DND-41 (cell line): ENCODE data around the gene OLIG2.

Experiments used
- ATAC-seq: fragments of 200-7000 bp; cut with Tn5 transposase; 3 replicates; pipeline ENCODE4 v1.9.1; 2021; ENCODE audit warnings: low read depth; ENCODE audit not compliant: insufficient read depth
- DNase-seq: peaks from one replicate; pipeline ENCODE4 v3.0.0-alpha.2; 2020
- H2AFZ ChIP-seq: 2 replicates; pipeline ENCODE4 v1.6.0; 2012; ENCODE audit warnings: low read depth, low read length
- H3K27ac ChIP-seq: 2 replicates; pipeline ENCODE4 v1.5.1; 2012; ENCODE audit warnings: low read length, inconsistent platforms
- H3K27me3 ChIP-seq: fragments of 200-600 bp; sonication (generic); 2 replicates; pipeline ENCODE4 v1.6.0; 2012; ENCODE audit warnings: low read length, mild to moderate bottlenecking, inconsistent platforms; ENCODE audit not compliant: insufficient read depth, poor library complexity
- H3K36me3 ChIP-seq: 2 replicates; pipeline ENCODE4 v1.5.1; 2012; ENCODE audit warnings: low read length, inconsistent platforms; ENCODE audit not compliant: insufficient read depth
- H3K4me1 ChIP-seq: 2 replicates; pipeline ENCODE4 v1.5.1; 2012; ENCODE audit warnings: mild to moderate bottlenecking, low read length; ENCODE audit not compliant: insufficient read depth
- H3K4me2 ChIP-seq: 2 replicates; pipeline ENCODE4 v1.6.0; 2012; ENCODE audit warnings: mild to moderate bottlenecking, moderate library complexity, low read length, inconsistent platforms; ENCODE audit not compliant: insufficient read depth
- H3K4me3 ChIP-seq, 2 experiments: fragments of 200-600 bp in 1 of 2; shearing (Covaris generic) in 1 of 2; 2 replicates each; pipeline ENCODE4 v1.5.1; 2012 to 2016; ENCODE audit warnings: inconsistent platforms in 2 of 2, low read length in 2 of 2, mild to moderate bottlenecking in 2 of 2, low read depth in 1 of 2, moderate library complexity in 1 of 2
- H3K79me2 ChIP-seq: 2 replicates; pipeline ENCODE4 v1.6.0; 2012; ENCODE audit warnings: low read length, inconsistent platforms; ENCODE audit not compliant: insufficient read depth
- H3K9ac ChIP-seq: 2 replicates; pipeline ENCODE4 v1.6.0; 2012; ENCODE audit warnings: low read depth, mild to moderate bottlenecking, inconsistent platforms, low read length, moderate library complexity
- H3K9me3 ChIP-seq: 2 replicates; pipeline ENCODE4 v1.5.1; 2012; ENCODE audit warnings: low read length, moderate library complexity, mild to moderate bottlenecking, inconsistent platforms; ENCODE audit not compliant: insufficient read depth, severe bottlenecking
- H4K20me1 ChIP-seq: 2 replicates; pipeline ENCODE4 v1.6.0; 2012; ENCODE audit warnings: low read length; ENCODE audit not compliant: insufficient read depth
- EZH2 ChIP-seq: IDR thresholded peaks from 3 replicates; pipeline ENCODE4 v1.6.1; 2012; ENCODE audit warnings: borderline replicate concordance, low read depth, mild to moderate bottlenecking, moderate library complexity, low read length, inconsistent platforms; ENCODE audit not compliant: severe bottlenecking
- TF ChIP-seq, protein P1 (sequence below): IDR thresholded peaks from 2 replicates; pipeline ENCODE4 v1.5.1; 2012; ENCODE audit warnings: borderline replicate concordance, low read length, moderate library complexity, mild to moderate bottlenecking; ENCODE audit not compliant: poor library complexity, severe bottlenecking; ENCODE audit errors: extremely low read depth

The OLIG2 gene

GRCh38 chr21:33021667-33022066 is 4.1 kb upstream of the OLIG2 start:
- Histone ChIP-seq H2AFZ (no peak overlapping the region), H3K27ac (no peak overlapping the region), H4K20me1 (no peaks in the 10 kb centered on the region; the same call in 1 of the 2 replicates), H3K4me1 (peaks cover 9% of the 10 kb centered on the region), H3K9me3 (no peaks in the 10 kb centered on the region), H3K79me2 (no peaks in the 10 kb centered on the region), H3K36me3 (no peaks in the 10 kb centered on the region), H3K4me3 (no peak overlapping the region), H3K9ac (no peak overlapping the region), H3K27me3 (peaks cover 43% of the 10 kb centered on the region), H3K4me2 (no peak overlapping the region)
- TF ChIP-seq, protein P1, sequence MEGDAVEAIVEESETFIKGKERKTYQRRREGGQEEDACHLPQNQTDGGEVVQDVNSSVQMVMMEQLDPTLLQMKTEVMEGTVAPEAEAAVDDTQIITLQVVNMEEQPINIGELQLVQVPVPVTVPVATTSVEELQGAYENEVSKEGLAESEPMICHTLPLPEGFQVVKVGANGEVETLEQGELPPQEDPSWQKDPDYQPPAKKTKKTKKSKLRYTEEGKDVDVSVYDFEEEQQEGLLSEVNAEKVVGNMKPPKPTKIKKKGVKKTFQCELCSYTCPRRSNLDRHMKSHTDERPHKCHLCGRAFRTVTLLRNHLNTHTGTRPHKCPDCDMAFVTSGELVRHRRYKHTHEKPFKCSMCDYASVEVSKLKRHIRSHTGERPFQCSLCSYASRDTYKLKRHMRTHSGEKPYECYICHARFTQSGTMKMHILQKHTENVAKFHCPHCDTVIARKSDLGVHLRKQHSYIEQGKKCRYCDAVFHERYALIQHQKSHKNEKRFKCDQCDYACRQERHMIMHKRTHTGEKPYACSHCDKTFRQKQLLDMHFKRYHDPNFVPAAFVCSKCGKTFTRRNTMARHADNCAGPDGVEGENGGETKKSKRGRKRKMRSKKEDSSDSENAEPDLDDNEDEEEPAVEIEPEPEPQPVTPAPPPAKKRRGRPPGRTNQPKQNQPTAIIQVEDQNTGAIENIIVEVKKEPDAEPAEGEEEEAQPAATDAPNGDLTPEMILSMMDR = no peak
- TF ChIP-seq EZH2 = no peak
- ATAC-seq (no peak), DNase-seq (no peak)

GRCh38 chr21:33022489-33022827 is 3.3 kb upstream of the OLIG2 start:
- DNase-seq = no peak
- no peak overlapping the region for H3K9ac ChIP-seq
- peaks cover 39% of the 10 kb centered on the region for H3K27me3 ChIP-seq
- no peak for ATAC-seq
- no peak overlapping the region for H3K27ac ChIP-seq
- H3K4me3 ChIP-seq = no peak overlapping the region
- no peak overlapping the region for H3K4me2 ChIP-seq
- TF ChIP-seq, protein P1 = no peak
- no peak for TF ChIP-seq EZH2
- H4K20me1 ChIP-seq = no peaks in the 10 kb centered on the region; the same call in 1 of the 2 replicates
- no peaks in the 10 kb centered on the region for H3K79me2 ChIP-seq
- H2AFZ ChIP-seq = no peak overlapping the region
- H3K9me3 ChIP-seq = no peaks in the 10 kb centered on the region
- H3K36me3 ChIP-seq = no peaks in the 10 kb centered on the region
- H3K4me1 ChIP-seq = peaks cover 9% of the 10 kb centered on the region

DNA sequence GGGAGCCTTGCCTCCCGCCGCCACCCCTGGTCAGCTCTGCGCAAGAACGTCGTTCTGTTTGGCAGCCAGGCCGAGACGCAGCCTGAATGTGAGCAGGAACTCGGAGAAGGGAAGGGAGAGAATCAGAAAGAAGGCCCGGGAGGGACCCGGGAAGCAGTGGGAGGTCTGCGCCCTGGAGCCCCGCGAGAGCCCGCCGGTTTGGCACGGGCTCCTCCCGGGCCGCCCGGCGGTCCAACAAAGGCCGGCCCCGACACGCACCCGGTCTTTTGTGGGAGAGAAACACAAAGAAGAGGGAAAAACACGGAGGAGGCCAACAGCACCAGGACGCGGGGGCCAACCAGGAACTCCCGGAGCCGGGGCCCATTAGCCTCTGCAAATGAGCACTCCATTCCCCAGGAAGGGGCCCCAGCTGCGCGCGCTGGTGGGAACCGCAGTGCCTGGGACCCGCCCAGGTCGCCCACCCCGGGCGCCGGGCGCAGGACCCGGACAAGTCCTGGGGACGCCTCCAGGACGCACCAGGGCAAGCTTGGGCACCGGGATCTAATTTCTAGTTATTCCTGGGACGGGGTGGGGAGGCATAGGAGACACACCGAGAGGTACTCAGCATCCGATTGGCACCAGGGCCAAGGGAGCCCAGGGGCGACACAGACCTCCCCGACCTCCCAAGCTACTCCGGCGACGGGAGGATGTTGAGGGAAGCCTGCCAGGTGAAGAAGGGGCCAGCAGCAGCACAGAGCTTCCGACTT is 2.7 kb upstream of the OLIG2 start:
- Histone ChIP-seq H3K9ac (no peak overlapping the region), H3K27me3 (peaks cover 38% of the 10 kb centered on the region), H3K27ac (no peak overlapping the region), H3K4me1 (peaks cover 9% of the 10 kb centered on the region), H3K9me3 (no peaks in the 10 kb centered on the region), H3K79me2 (no peaks in the 10 kb centered on the region), H3K4me3 (no peak overlapping the region), H2AFZ (no peak overlapping the region), H4K20me1 (no peaks in the 10 kb centered on the region; the same call in 1 of the 2 replicates), H3K4me2 (no peak overlapping the region), H3K36me3 (no peaks in the 10 kb centered on the region)
- DNase-seq (no peak), ATAC-seq (no peak)
- no peak for TF ChIP-seq EZH2
- TF ChIP-seq, protein P1 = no peak
